Measurements from ENCODE around the gene TNFAIP8L1.

The TNFAIP8L1 gene

GRCh38 chr19:4682417-4683200 lies 43.3 kb downstream of the TNFAIP8L1 start:
- no peak for DNase-seq

GRCh38 chr19:4684312-4685095 lies 45.2 kb downstream of the TNFAIP8L1 start:
- no peak for DNase-seq

- no peak for DNase-seq
These were observed 47.4 kb downstream of the TNFAIP8L1 start for GRCh38 chr19:4686700-4687099.

GRCh38 chr19:4687396-4687795 lies 48.1 kb downstream of the TNFAIP8L1 start:
- DNase-seq, result no peak

GRCh38 chr19:4688587-4688986 lies 49.3 kb downstream of the TNFAIP8L1 start:
- no peak for DNase-seq

GRCh38 chr19:4689403-4689802 lies 50.1 kb downstream of the TNFAIP8L1 start:
- DNase-seq, result no peak

- no peak for DNase-seq
These were observed 51.0 kb downstream of the TNFAIP8L1 start for GRCh38 chr19:4690361-4690760.

- DNase-seq, result no peak
These were observed 52.1 kb downstream of the TNFAIP8L1 start for GRCh38 chr19:4691373-4691772.

- no peak for DNase-seq
These were observed 53.1 kb downstream of the TNFAIP8L1 start for GRCh38 chr19:4692251-4693077.

- DNase-seq, result no peak
These were observed 53.7 kb downstream of the TNFAIP8L1 start for GRCh38 chr19:4693078-4693350.

- DNase-seq, result no peak
These were observed 54.3 kb downstream of the TNFAIP8L1 start for GRCh38 chr19:4693471-4694121.

GRCh38 chr19:4694211-4694987 lies 55.1 kb downstream of the TNFAIP8L1 start:
- no peak for DNase-seq

GRCh38 chr19:4695224-4695731 lies 56.0 kb downstream of the TNFAIP8L1 start:
- DNase-seq, result no peak

- DNase-seq, result no peak
These were observed 58.0 kb downstream of the TNFAIP8L1 start for GRCh38 chr19:4697304-4697703.

- no peak for DNase-seq
These were observed 60.7 kb downstream of the TNFAIP8L1 start for GRCh38 chr19:4699826-4700692.

- no peak for DNase-seq
These were observed 61.3 kb downstream of the TNFAIP8L1 start for GRCh38 chr19:4700693-4700970.

- no peak for DNase-seq
These were observed 62.2 kb downstream of the TNFAIP8L1 start for GRCh38 chr19:4701557-4701956.

GRCh38 chr19:4702764-4703163 lies 63.4 kb downstream of the TNFAIP8L1 start:
- DNase-seq, result no peak

GRCh38 chr19:4703671-4704316 lies 64.5 kb downstream of the TNFAIP8L1 start:
- no peak for DNase-seq

- no peak for DNase-seq
These were observed 65.0 kb downstream of the TNFAIP8L1 start for GRCh38 chr19:4704317-4704673.
